EL (cell line): ENCODE data around the gene TTC1.
"Not testable (repeated sequence)": the region's sequence is repeated elsewhere in the genome, so short reads cannot be mapped to it uniquely, and the experiment has no call there.

Experiments used
- DNase-seq: peaks from one replicate; pipeline ENCODE4 v3.0.0-alpha.2; 2016

TTC1 gene

GRCh38 chr5:160001457-160001856, 7.5 kb upstream of the TTC1 start:
- no peak for DNase-seq

DNA sequence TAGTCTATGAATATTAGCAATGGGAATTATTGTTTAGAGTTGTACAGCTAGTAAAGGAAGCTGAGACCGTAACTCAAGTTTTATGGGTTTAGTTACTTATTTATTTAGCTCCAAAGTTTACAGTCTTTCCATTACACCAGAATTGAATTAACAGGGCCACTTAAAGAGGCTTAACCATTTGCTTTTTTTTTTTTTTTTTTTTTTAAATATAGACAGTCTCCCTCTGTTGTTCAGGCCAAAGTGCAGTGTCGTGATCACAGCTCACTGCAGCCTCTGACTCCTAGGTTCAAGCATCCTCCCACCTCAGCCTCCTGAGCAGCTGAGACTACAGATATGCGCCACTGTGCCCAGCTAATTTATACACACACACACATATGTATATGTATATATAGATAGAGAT, 1.4 kb upstream of the TTC1 start:
- DNase-seq, result no peak

DNA sequence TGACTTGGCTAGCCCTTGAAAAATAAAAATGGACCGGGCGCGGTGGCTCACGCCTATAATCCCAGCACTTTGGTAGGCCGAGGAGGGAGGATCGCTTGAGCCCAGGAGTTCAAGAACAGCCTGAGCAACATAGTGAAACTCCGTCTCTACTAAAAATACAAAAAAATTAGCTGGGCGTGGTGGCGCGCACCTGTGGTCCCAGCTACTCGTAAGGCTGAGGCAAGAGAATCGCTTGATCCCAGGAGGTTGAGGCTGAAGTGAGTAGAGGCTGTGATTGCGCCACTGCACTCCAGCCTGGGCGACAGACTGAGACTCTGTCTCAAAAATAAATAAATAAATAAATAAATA, 436 bp upstream of the TTC1 start:
- not testable (repeated sequence) for DNase-seq

DNA sequence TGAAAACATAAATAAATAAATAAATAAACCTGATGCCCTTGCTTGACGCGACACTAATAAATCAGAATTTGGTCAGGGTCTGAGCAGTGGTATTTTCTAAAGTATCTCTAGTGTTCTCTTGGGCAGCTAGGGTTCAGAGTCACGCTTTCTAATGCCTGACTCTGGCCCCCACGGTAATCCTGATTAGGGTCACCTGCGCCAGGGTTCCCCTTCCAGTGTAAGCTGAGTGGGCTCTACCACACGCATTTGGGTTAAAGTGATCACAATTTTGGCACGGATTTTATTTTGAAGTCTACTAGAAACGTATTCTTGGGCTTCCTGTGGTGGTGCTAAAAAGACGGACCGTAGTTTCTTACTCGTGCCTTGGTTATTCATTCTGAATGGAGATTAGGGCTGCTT, 651 bp downstream of the TTC1 start:
- DNase-seq, result no peak

GRCh38 chr5:160011471-160011870, 2.5 kb downstream of the TTC1 start:
- no peak for DNase-seq

- DNase-seq, result not testable (repeated sequence)
These were observed 5.3 kb downstream of the TTC1 start for GRCh38 chr5:160014197-160014596.

GRCh38 chr5:160018945-160019625, 10.1 kb downstream of the TTC1 start:
- DNase-seq, result no peak

DNA sequence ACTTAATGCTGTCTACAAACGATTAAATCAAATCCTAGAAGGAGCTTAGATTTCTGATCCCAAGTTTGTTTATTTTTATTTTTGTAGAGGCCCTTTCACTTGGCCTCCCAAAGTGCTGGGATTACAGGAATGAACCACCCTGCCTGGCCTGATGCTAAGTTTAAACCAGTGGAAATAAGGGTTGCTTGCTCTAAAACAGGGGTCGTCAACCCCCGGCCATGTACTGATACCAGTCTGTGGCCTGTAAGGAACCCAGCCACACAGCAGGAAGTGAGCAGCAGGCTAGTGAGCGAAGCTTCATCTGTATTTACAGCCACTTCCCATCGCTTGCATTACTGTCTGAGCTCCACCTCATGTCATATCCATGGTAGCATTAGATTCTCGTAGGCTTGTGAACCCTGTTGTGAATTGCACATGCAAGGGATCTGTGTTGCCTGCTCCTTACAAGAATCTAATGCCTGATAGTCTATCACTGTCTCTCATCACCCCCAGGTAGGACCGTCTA, 11.4 kb downstream of the TTC1 start:
- DNase-seq, result no peak

- no peak for DNase-seq
These were observed 12.0 kb downstream of the TTC1 start for GRCh38 chr5:160020964-160021363.

- DNase-seq, result peak; percentile 69
These were observed 13.0 kb downstream of the TTC1 start for GRCh38 chr5:160021831-160022446.

- no peak for DNase-seq
These were observed 14.3 kb downstream of the TTC1 start for GRCh38 chr5:160023007-160023907.

DNA sequence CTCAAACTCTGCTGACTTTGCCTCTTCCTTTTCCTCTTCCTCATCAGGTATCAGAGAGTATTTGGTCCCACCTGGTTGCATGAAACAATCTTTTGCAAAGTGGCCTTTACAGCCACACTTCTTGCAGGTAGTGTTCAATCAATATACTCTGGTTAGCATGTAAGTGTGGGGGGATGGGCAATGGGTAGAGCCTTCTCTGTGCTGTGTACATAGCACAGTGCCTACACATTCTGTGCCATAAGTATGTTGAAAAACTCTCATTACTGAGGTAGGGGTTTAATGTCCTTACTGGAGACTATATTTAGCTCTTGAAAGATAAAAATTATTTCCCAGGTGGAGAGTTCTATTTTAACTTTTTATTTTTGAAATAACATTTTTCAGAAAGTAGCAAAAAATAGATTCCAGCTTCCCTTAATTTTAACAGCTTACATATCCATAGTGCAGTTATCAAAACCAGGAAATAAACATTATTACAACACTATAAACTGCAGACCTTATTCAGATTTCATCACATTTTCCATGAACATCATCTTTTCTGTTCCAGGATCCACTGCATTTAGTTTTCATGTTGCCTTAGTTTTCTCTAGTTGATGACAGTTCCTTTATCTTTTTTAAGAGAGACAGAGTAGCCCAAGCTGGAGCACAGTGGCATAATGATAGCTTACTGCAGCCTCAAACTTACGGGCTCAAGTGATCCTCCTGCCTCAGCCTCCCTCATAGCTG, 15.1 kb downstream of the TTC1 start:
- no peak for DNase-seq

- no peak for DNase-seq
These were observed 20.1 kb downstream of the TTC1 start for GRCh38 chr5:160029004-160029403.

DNA sequence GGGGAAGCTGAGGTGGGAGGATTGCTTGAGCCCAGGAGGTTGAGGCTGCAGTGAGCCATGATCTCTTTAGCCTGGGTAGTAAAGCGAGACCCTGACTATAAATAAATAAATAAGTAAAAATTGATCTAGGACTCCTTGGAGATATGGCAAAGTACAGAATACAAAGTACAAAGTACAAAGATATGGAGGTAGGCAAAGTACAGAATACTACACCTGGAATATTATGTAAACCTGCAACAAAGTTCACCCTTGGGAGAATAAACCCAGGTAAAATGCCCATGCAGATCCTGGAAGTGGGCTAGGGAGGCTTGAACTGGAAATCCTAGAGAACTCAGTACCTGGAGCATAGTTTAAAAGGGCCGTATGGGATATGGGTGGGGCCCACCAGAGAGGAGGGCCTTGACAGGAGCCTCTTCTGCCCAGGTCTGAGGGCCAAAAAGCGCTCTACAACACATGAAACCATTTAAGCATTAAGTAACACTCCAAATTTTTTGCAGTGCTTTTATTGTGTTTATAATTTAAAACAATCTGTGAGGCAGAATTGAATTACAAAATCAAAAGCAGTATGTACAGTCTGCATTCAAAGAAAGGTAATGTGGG, 20.7 kb downstream of the TTC1 start:
- no peak for DNase-seq

DNA sequence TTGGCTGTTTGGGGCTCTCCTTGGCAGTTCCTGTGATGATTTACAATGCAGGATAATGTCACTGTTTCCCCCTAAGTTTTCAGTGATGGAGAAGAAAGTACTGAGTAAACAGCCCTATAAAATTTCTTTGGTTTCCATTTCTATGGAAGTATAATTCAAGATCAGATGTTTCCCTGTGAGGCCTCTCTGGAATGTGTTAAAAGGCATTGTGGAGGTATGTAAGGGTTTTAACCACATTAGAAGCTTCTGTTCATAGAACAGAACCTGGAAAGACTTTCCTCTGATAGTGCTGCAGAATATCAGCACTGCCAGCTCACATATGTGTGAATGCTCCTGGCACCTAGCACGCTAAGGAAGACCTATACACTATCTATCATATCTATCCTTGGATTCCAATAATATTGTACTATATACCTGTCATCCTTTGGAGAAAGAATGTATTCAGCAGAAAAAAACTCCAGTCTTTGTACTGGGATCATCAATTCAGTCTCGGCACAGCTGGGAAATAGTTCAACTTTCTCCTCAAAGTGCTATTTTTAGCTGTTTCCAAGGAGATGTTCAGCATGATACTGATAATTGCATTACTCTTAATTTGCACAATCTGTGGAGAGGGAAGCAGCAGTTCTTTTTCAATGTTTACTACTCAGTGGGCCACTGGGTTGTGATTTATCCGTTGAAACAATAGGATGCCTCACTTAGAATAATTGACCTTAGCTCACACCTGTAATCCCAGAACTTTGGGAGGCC, 21.9 kb downstream of the TTC1 start:
- DNase-seq, result no peak

GRCh38 chr5:160033546-160034252, 24.8 kb downstream of the TTC1 start:
- DNase-seq, result no peak

GRCh38 chr5:160036243-160036642, 27.3 kb downstream of the TTC1 start:
- DNase-seq, result no peak

DNA sequence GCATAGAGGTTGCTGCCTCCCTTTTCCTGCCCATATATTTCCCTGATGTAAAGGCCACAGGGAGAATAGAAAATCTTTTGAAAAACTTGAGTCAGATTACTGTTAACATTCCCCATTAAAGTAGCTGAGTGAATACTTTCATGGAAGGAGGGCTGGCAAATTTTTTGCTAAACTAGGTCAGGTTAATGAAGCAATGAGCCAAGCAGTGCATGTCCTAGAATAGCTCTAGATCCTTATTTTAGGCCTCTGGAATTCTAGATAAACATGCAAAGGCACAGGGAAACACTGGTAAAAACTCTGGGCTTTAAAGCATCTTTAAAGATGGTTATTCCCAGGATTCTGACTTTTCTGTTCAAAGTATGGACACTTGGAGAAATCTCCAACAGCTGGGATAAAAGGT, 27.9 kb downstream of the TTC1 start:
- DNase-seq, result no peak

DNA sequence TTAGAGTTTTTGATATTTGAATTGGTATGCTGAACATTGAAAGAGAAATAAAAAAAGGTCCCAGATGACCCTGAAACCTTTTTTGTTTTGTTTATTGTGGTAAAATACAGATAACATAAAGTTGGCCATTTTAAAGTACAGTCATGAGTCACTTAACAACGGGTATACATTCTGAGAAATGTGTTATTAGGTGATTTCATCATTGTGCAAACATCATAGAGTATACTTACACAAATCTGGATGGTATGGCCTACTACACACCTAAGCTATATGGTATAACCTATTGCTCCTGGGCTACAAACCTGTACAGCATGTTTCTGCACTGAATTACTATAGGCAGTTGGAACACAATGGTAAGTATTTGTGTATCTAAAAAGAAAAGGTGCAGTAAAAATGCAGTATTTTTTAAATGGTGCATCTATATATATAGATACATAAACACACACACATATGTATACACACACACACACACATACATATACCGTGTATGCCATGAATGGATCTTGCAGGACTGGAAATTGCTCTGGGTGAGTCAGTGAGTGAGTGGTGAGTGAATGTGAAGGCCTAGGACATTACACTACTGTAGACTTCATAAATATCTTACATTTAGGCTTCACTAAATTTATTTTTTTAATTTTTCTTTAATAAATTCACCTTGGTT, 31.0 kb downstream of the TTC1 start:
- no peak for DNase-seq

DNA sequence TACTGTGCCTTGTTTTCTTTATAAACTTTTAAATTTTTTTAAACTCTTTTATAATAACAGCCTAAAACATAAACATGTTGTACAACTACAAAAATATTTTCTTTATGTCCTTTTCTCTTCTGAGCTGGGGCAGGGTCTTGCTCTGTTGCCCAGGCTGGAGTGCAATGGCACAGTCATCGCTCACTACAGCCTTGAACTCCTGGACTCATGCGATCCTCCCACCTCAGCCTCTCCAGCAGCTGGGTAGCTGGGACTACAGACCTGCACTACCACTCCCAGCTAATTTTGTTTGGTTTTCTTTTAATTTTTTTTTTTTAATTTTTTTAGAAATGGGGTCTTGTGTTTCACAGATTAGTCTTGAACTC, 31.5 kb downstream of the TTC1 start:
- DNase-seq, result no peak

DNA sequence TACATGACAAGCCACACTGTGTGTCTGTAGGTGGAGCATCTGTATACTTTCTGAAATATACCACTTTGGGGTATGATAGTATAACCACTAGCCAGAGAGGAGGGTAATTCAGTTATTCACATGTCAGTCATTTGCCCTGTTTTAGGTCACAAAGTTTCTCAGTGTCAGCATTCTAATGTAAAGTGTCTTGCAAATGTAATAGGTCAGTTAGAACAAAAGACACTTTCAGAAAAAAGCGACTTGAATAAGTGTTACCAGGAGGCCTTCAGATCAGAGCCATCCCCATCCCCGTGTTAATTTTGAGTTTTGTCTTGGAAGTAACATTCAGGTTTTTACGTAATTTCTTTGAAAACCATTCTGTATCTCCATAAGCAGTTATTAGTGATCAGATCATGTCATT, 33.7 kb downstream of the TTC1 start:
- DNase-seq, result no peak
